ENCODE measurements around the gene ALS2CL. TPM values are rescaled to one million over a fixed set of nuclear protein-coding genes. Genes with fewer than 3 reads are reported as not detected.

ALS2CL gene
- total and polyA plus RNA-seq, 2 experiments from 2014 or later = 2.0 to 3.1 TPM

DNA sequence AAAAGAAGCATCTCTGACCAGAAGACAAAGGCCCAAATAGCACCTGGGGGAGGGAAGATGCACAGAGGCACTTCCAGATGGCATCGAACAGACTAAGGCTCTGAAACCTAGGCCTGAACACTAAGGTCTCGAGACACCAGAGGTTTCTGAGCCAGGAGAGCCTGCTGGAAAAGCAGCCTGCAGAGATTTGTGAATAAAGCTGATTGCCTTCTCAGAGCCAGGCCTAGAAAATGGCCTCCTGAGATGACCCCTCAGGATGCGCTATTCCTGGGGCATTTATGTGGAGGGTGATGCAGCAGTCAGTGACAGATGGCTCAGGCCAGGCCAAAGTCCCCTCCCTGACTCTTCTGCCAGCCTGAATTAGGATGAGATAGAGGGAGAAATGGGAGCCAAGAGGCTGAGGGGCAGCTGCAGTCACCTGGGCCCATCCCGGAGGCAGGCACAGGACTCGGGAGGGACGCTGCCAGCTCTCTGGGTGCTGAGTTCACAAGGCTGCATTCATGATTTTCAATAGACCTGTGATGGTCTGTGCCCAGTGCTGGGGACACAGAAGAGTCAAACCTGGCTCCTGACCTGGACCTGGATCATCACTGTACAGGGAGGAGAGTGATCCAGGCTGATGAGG is 17.3 kb upstream of the ALS2CL start:
- Histone ChIP-seq H3K79me2 (ENCODE audit: insufficient read depth) (no peaks in the 10 kb centered on the region), H3K4me1 (ENCODE audit: insufficient read depth) (no peaks in the 10 kb centered on the region; the same call in 1 of the 2 replicates), H3K4me2 (ENCODE audit: unreplicated experiment) (no peak overlapping the region), H2AFZ (no peak overlapping the region), H3K27me3 (replicated peaks; ENCODE audit: insufficient read depth) (no peaks in the 10 kb centered on the region), H3K27ac (no peak overlapping the region), H4K20me1 (ENCODE audit: insufficient read depth) (no peaks in the 10 kb centered on the region), H3F3A (ENCODE audit: insufficient read depth) (no peaks in the 10 kb centered on the region), H3K9ac (no peak overlapping the region), H3K9me2 (ENCODE audit: insufficient read depth) (no peaks in the 10 kb centered on the region), H3K36me3 (ENCODE audit: low read depth) (no peaks in the 10 kb centered on the region), H3K9me3 (ENCODE audit: low read depth) (no peaks in the 10 kb centered on the region), H3K4me3 (no peak overlapping the region)
- no peak for DNase-seq
- 87 to 95% methylated on average over 6 of the region's 6 CpGs for WGBS, 2 experiments (ENCODE audit: low coverage in 1 of 2, low lambda C conversion rate in 2 of 2, missing lambda C conversion rate in 2 of 2)
- in situ Hi-C loops (cut with MboI) = loop anchor here (10.0 to 25.0 kb wide), 2 partner anchors 184 to 652 kb away; no protein-coding TSS in a partner anchor
- TF ChIP-seq EZH2phosphoT487 (IDR thresholded peaks at IDR 0.05; ENCODE audit: insufficient read depth, low read depth) (no peak), EZH2 (IDR thresholded peaks at IDR 0.05; ENCODE audit: insufficient read depth, poor library complexity, severe bottlenecking) (no peak)

DNA sequence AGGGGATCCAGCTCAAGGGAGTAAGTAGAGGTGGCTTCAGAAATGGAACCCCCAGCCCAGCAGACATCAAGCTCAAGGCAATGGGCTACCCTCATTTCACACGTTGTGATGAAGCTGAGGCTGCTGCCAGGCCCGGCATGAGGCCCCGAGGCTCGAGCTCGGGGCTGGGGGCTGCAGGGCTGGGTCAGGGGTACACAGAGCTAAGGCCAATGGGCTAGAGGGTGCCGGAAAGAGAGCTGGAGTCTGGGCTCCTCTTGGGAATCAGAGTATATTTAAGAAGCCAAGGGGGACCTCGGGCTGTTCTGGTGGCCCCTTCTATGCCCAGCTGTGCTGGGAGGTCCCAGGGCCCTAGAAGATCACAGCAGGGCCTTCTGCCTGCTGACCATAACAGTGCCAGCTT is 16.8 kb upstream of the ALS2CL start:
- in situ Hi-C loops (cut with MboI) = loop anchor here (10.0 to 25.0 kb wide), 2 partner anchors 185 to 652 kb away; no protein-coding TSS in a partner anchor
- no peaks in the 10 kb centered on the region for H3K27me3 ChIP-seq (replicated peaks; ENCODE audit: insufficient read depth)
- H3K9me2 ChIP-seq (ENCODE audit: insufficient read depth) = no peaks in the 10 kb centered on the region
- H4K20me1 ChIP-seq (ENCODE audit: insufficient read depth) = no peaks in the 10 kb centered on the region
- H3K4me3 ChIP-seq = no peak overlapping the region
- no peak overlapping the region for H3K27ac ChIP-seq
- no peak for TF ChIP-seq EZH2phosphoT487 (IDR thresholded peaks at IDR 0.05; ENCODE audit: insufficient read depth, low read depth)
- no peak for TF ChIP-seq EZH2 (IDR thresholded peaks at IDR 0.05; ENCODE audit: insufficient read depth, poor library complexity, severe bottlenecking)
- H3F3A ChIP-seq (ENCODE audit: insufficient read depth) = no peaks in the 10 kb centered on the region
- H2AFZ ChIP-seq = no peak overlapping the region
- H3K4me1 ChIP-seq (ENCODE audit: insufficient read depth) = no peaks in the 10 kb centered on the region; the same call in 1 of the 2 replicates
- no peaks in the 10 kb centered on the region for H3K36me3 ChIP-seq (ENCODE audit: low read depth)
- H3K9ac ChIP-seq = no peak overlapping the region
- H3K9me3 ChIP-seq (ENCODE audit: low read depth) = no peaks in the 10 kb centered on the region
- H3K79me2 ChIP-seq (ENCODE audit: insufficient read depth) = no peaks in the 10 kb centered on the region
- WGBS, 2 experiments (ENCODE audit: low coverage in 1 of 2, low lambda C conversion rate in 2 of 2, missing lambda C conversion rate in 2 of 2) = 62 to 66% methylated on average over 7 of the region's 7 CpGs
- no peak for DNase-seq
- H3K4me2 ChIP-seq (ENCODE audit: unreplicated experiment) = no peak overlapping the region

DNA sequence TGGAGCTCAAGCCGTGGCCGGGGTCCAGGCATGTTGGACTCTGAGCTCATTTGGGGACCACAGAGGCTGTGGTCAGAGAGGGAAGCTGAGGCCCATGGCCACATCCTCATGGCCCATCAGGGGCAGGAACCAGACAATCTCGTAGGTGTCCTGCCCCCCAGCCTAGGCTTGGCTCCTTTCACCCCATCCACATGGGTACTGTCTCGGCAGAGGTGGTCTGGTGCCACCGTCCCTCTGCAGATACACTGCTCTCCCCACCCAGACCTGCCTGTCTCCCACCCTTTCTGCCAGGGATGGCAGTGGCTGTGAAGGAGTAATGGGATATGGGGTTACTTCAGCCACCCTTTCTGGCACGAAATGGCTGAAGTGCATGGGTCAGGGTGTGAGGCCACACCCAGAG is 16.2 kb upstream of the ALS2CL start:
- Histone ChIP-seq H2AFZ (no peak overlapping the region), H3K9ac (no peak overlapping the region), H3K36me3 (ENCODE audit: low read depth) (no peaks in the 10 kb centered on the region), H3F3A (ENCODE audit: insufficient read depth) (no peaks in the 10 kb centered on the region), H3K79me2 (ENCODE audit: insufficient read depth) (no peaks in the 10 kb centered on the region), H3K4me1 (ENCODE audit: insufficient read depth) (no peaks in the 10 kb centered on the region; the same call in 1 of the 2 replicates), H4K20me1 (ENCODE audit: insufficient read depth) (no peaks in the 10 kb centered on the region), H3K9me3 (ENCODE audit: low read depth) (no peaks in the 10 kb centered on the region), H3K4me3 (no peak overlapping the region), H3K9me2 (ENCODE audit: insufficient read depth) (no peaks in the 10 kb centered on the region), H3K4me2 (ENCODE audit: unreplicated experiment) (no peak overlapping the region), H3K27ac (no peak overlapping the region), H3K27me3 (replicated peaks; ENCODE audit: insufficient read depth) (no peaks in the 10 kb centered on the region)
- in situ Hi-C loops (cut with MboI) = loop anchor here (10.0 to 25.0 kb wide), 2 partner anchors 185 to 653 kb away; no protein-coding TSS in a partner anchor
- no peak for DNase-seq
- TF ChIP-seq EZH2 (IDR thresholded peaks at IDR 0.05; ENCODE audit: insufficient read depth, poor library complexity, severe bottlenecking) (no peak), EZH2phosphoT487 (IDR thresholded peaks at IDR 0.05; ENCODE audit: insufficient read depth, low read depth) (no peak)
- WGBS, 2 experiments (ENCODE audit: low coverage in 1 of 2, low lambda C conversion rate in 2 of 2, missing lambda C conversion rate in 2 of 2) = 75 to 85% methylated on average over 6 of the region's 6 CpGs

DNA sequence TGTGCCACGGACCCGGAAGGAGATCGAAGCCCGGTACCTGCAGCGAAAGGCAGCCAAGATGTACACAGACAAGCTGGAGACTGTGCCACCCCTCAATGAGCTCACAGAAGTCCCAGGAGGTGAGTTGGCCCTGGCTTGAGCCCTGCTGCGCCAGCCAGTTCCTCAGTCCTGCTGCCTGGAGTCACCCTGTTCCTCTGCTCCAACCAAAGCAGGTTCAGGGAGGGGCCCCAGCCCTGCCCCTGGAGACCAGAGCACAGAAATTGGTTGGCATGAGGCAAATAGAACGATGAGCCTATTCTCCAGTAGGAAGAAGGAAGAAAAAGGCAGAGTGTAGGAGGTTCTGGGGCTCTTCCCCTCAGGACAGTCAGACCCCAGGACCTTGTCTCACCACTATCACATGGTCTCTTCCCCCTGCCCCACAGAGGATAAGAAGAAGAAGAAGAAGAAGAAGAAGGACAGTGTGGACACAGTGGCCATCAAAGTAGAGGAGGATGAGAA is 15.7 kb upstream of the ALS2CL start:
- H3K27me3 ChIP-seq (replicated peaks; ENCODE audit: insufficient read depth) = no peaks in the 10 kb centered on the region
- no peaks in the 10 kb centered on the region for H3K36me3 ChIP-seq (ENCODE audit: low read depth)
- no peak overlapping the region for H3K9ac ChIP-seq
- H2AFZ ChIP-seq = no peak overlapping the region
- no peaks in the 10 kb centered on the region for H3K9me2 ChIP-seq (ENCODE audit: insufficient read depth)
- no peaks in the 10 kb centered on the region for H3K9me3 ChIP-seq (ENCODE audit: low read depth)
- in situ Hi-C loops (cut with MboI) = loop anchor here (25.0 kb wide), 1 partner anchor 653 kb away; no protein-coding TSS in a partner anchor
- TF ChIP-seq EZH2 (IDR thresholded peaks at IDR 0.05; ENCODE audit: insufficient read depth, poor library complexity, severe bottlenecking) = no peak
- TF ChIP-seq EZH2phosphoT487 (IDR thresholded peaks at IDR 0.05; ENCODE audit: insufficient read depth, low read depth) = no peak
- H3K4me1 ChIP-seq (ENCODE audit: insufficient read depth) = no peaks in the 10 kb centered on the region; the same call in 1 of the 2 replicates
- 87 to 89% methylated on average over 7 of the region's 7 CpGs for WGBS, 2 experiments (ENCODE audit: low coverage in 1 of 2, low lambda C conversion rate in 2 of 2, missing lambda C conversion rate in 2 of 2)
- no peaks in the 10 kb centered on the region for H3K79me2 ChIP-seq (ENCODE audit: insufficient read depth)
- no peak overlapping the region for H3K27ac ChIP-seq
- H3F3A ChIP-seq (ENCODE audit: insufficient read depth) = no peaks in the 10 kb centered on the region
- DNase-seq = no peak
- H4K20me1 ChIP-seq (ENCODE audit: insufficient read depth) = no peaks in the 10 kb centered on the region
- no peak overlapping the region for H3K4me2 ChIP-seq (ENCODE audit: unreplicated experiment)
- no peak overlapping the region for H3K4me3 ChIP-seq

Measured in GM23248 (cell line).